GM12892 (cell line): ENCODE measurements around the gene FUT7.

ENCODE experiments used
- POLR2A ChIP-seq: IDR thresholded peaks from 2 replicates; pipeline ENCODE4 v1.6.1; 2011; ENCODE audit warnings: low read depth, low read length, control low read depth
- POLR2AphosphoS5 ChIP-seq: IDR thresholded peaks from 2 replicates; pipeline ENCODE4 v1.6.1; 2011; ENCODE audit warnings: low read depth, low read length, control low read depth
- TAF1 ChIP-seq: IDR thresholded peaks from 2 replicates; pipeline ENCODE4 v1.6.1; 2011; ENCODE audit warnings: low read depth, mild to moderate bottlenecking, control low read depth, low read length, borderline replicate concordance

- TF ChIP-seq POLR2A (no peak), POLR2AphosphoS5 (no peak), TAF1 (no peak)
Measured at GRCh38 chr9:137068539-137069507, 36.9 kb upstream of the FUT7 start.
